ENCODE results near the gene CABP1.

DNA sequence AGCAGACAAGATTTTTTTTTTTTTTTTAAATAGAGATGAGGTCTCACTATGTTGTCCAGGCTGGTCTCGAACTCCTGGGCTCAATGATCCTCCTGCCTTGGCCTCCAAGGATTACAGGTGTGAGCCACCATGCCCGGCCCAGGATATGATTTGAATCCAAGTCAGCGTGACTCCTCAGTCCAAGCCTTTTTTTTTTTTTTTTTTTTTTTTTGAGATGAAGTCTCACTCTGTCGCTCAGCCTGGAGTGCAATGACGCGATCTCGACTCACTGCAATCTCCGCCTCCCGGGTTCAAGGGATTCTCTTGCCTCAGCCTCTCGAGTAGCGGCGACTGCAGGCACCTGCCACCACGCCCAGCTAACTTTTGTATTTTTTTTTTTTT lies 6.9 kb downstream of the CABP1 start:
- TF ChIP-seq EZH2phosphoT487 (IDR thresholded peaks at IDR 0.05) (no peak), CTCF (IDR thresholded peaks at IDR 0.05) (no peak), EZH2 (IDR thresholded peaks at IDR 0.05) (no peak)

Measured in neural progenitor cell (in vitro differentiated cells).